ENCODE data around the gene C14orf119. TPM values are rescaled to one million over a fixed set of nuclear protein-coding genes. Genes with fewer than 3 reads are reported as not detected.

The C14orf119 gene
- total and polyA plus RNA-seq, 9 of the 15 experiments (the other 6 are each of a cell fraction or from before 2014, with no cell fraction given), result 36.7 to 251 (median 51.8) TPM

- TF ChIP-seq ZNF318 (IDR thresholded peaks at IDR 0.05; ENCODE audit: borderline replicate concordance in 1 of 2, low read depth in 1 of 2) (no peak), MIER1 (IDR thresholded peaks at IDR 0.05; ENCODE audit: low read depth) (peak; percentile 55), NFIC (IDR thresholded peaks at IDR 0.05) (peak; percentile 8; the same call in 1 of the 2 replicates), FIP1L1 (IDR thresholded peaks at IDR 0.05; ENCODE audit: low read depth, low read length, poor library complexity, severe bottlenecking) (no peak), FUS (optimal IDR thresholded peaks at IDR 0.05; ENCODE audit: low read depth, low read length) (no peak), ZBED1 (IDR thresholded peaks at IDR 0.05) (no peak), POLR2AphosphoS5 (IDR thresholded peaks at IDR 0.05; ENCODE audit: control insufficient read depth, insufficient read depth, low read depth, low read length) (0 out of 2 replicates have a peak, but pooled peaks have one; percentile 35), ZNF3 (CRISPR knock-in tag; IDR thresholded peaks at IDR 0.05) (no peak), ZNF561 (CRISPR knock-in tag; conservative IDR thresholded peaks at IDR 0.05) (no peak), ZFPM2 (CRISPR knock-in tag; IDR thresholded peaks at IDR 0.05) (no peak)
- TF ChIP-seq, protein P1, sequence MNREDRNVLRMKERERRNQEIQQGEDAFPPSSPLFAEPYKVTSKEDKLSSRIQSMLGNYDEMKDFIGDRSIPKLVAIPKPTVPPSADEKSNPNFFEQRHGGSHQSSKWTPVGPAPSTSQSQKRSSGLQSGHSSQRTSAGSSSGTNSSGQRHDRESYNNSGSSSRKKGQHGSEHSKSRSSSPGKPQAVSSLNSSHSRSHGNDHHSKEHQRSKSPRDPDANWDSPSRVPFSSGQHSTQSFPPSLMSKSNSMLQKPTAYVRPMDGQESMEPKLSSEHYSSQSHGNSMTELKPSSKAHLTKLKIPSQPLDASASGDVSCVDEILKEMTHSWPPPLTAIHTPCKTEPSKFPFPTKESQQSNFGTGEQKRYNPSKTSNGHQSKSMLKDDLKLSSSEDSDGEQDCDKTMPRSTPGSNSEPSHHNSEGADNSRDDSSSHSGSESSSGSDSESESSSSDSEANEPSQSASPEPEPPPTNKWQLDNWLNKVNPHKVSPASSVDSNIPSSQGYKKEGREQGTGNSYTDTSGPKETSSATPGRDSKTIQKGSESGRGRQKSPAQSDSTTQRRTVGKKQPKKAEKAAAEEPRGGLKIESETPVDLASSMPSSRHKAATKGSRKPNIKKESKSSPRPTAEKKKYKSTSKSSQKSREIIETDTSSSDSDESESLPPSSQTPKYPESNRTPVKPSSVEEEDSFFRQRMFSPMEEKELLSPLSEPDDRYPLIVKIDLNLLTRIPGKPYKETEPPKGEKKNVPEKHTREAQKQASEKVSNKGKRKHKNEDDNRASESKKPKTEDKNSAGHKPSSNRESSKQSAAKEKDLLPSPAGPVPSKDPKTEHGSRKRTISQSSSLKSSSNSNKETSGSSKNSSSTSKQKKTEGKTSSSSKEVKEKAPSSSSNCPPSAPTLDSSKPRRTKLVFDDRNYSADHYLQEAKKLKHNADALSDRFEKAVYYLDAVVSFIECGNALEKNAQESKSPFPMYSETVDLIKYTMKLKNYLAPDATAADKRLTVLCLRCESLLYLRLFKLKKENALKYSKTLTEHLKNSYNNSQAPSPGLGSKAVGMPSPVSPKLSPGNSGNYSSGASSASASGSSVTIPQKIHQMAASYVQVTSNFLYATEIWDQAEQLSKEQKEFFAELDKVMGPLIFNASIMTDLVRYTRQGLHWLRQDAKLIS (CRISPR knock-in tag; IDR thresholded peaks at IDR 0.05), result no peak
- TF ChIP-seq, protein P2, sequence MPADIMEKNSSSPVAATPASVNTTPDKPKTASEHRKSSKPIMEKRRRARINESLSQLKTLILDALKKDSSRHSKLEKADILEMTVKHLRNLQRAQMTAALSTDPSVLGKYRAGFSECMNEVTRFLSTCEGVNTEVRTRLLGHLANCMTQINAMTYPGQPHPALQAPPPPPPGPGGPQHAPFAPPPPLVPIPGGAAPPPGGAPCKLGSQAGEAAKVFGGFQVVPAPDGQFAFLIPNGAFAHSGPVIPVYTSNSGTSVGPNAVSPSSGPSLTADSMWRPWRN (IDR thresholded peaks at IDR 0.05; ENCODE audit: low read depth), result no peak
- TF ChIP-seq, protein P3, sequence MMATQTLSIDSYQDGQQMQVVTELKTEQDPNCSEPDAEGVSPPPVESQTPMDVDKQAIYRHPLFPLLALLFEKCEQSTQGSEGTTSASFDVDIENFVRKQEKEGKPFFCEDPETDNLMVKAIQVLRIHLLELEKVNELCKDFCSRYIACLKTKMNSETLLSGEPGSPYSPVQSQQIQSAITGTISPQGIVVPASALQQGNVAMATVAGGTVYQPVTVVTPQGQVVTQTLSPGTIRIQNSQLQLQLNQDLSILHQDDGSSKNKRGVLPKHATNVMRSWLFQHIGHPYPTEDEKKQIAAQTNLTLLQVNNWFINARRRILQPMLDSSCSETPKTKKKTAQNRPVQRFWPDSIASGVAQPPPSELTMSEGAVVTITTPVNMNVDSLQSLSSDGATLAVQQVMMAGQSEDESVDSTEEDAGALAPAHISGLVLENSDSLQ (IDR thresholded peaks at IDR 0.05), result no peak
Measured at GRCh38 chr14:23056956-23057756, 38.1 kb upstream of the C14orf119 start, which contains the start of gene CDH24 (continued).

All from K562 (cell line).